ENCODE measurements around the gene VRTN.

DNA sequence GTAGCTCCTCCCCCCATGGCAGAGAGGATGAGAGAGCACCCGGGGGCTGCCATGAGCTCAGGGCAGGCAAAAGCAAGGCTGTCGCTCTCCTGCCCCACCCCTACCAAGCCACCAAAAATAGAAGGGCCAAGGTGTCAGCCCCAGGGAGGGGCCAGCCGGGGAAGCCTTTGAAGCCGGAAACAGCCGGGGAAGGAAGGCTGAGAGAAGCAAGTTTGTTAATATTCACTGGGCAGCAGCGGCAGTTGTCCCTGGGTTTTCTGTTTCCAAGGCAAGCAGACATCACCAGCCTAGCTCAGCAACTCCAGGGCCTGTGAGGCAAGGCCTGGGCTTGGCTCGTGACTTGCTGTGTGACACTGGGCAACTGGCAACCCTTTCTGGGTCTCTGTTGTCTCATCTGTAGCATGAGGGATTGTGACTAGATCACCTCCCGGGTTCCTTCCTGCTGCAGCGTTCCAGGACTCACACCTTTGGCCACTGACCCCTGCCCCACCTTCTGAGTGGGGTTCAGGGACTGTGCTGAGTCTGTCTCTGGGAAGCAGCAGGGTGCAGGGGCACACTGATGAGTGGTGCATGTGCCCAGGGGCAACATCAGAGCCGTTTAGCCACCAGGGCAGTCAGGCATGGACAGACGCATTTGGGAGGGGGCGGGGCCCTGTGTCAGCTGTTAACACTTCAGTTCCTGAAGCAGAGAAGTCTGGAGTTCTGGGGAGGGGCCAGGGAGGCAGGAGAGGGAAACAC lies 53.4 kb downstream of the VRTN start:
- TF ChIP-seq, protein P1, sequence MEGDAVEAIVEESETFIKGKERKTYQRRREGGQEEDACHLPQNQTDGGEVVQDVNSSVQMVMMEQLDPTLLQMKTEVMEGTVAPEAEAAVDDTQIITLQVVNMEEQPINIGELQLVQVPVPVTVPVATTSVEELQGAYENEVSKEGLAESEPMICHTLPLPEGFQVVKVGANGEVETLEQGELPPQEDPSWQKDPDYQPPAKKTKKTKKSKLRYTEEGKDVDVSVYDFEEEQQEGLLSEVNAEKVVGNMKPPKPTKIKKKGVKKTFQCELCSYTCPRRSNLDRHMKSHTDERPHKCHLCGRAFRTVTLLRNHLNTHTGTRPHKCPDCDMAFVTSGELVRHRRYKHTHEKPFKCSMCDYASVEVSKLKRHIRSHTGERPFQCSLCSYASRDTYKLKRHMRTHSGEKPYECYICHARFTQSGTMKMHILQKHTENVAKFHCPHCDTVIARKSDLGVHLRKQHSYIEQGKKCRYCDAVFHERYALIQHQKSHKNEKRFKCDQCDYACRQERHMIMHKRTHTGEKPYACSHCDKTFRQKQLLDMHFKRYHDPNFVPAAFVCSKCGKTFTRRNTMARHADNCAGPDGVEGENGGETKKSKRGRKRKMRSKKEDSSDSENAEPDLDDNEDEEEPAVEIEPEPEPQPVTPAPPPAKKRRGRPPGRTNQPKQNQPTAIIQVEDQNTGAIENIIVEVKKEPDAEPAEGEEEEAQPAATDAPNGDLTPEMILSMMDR (IDR thresholded peaks at IDR 0.05): no peak
- TF ChIP-seq POLR2A (IDR thresholded peaks at IDR 0.05): no peak
